Endodermal cell (in vitro differentiated cells): Measurements from ENCODE around the gene CLDN14. TPM values are rescaled to one million over a fixed set of nuclear protein-coding genes. Genes with fewer than 3 reads are reported as not detected.

Experiments used
- DNase-seq: peaks from one replicate; pipeline ENCODE4 v3.0.0-alpha.2; 2017
- H3K27ac ChIP-seq: 2 replicates; pipeline ENCODE4 v1.5.1; 2013; ENCODE audit warnings: mild to moderate bottlenecking, low read depth, low read length, moderate library complexity
- H3K27me3 ChIP-seq: 2 replicates; pipeline ENCODE4 v1.6.1; 2013; ENCODE audit warnings: mild to moderate bottlenecking, low read length, moderate library complexity; ENCODE audit not compliant: insufficient read depth, control insufficient read depth, poor library complexity, severe bottlenecking
- H3K36me3 ChIP-seq: 2 replicates; pipeline ENCODE4 v1.7.0; 2013; ENCODE audit warnings: mild to moderate bottlenecking, low read length, moderate library complexity; ENCODE audit not compliant: control insufficient read depth, insufficient read depth
- H3K4me1 ChIP-seq: one replicate; pipeline ENCODE4 v1.7.0; 2013; ENCODE audit warnings: low read length; ENCODE audit not compliant: control insufficient read depth, insufficient read depth
- H3K4me3 ChIP-seq: 2 replicates; pipeline ENCODE4 v1.5.1; 2013; ENCODE audit warnings: mild to moderate bottlenecking, low read length, moderate library complexity
- H3K9ac ChIP-seq: 2 replicates; pipeline ENCODE4 v1.6.1; 2013; ENCODE audit warnings: mild to moderate bottlenecking, low read length, moderate library complexity; ENCODE audit not compliant: poor library complexity, severe bottlenecking; ENCODE audit errors: extremely low read depth
- H3K9me3 ChIP-seq: 2 replicates; pipeline ENCODE4 v1.6.1; 2013; ENCODE audit warnings: mild to moderate bottlenecking, low read length, moderate library complexity; ENCODE audit not compliant: control insufficient read depth
- H3K27ac Mint-ChIP-seq: 2 replicates; pipeline ENCODE4 v1.8.0; 2020; ENCODE audit warnings: mixed read lengths
- H3K27me3 Mint-ChIP-seq: 2 replicates; pipeline ENCODE4 v1.8.0; 2021; ENCODE audit warnings: mild to moderate bottlenecking, mixed read lengths; ENCODE audit not compliant: insufficient read depth
- H3K36me3 Mint-ChIP-seq: 2 replicates; pipeline ENCODE4 v1.8.0; 2020; ENCODE audit warnings: low read depth, mixed read lengths
- H3K4me1 Mint-ChIP-seq: 2 replicates; pipeline ENCODE4 v1.8.0; 2020; ENCODE audit warnings: mixed read lengths
- H3K4me3 Mint-ChIP-seq: 2 replicates; pipeline ENCODE4 v1.8.0; 2020; ENCODE audit warnings: mild to moderate bottlenecking, moderate library complexity, mixed read lengths
- H3K9me3 Mint-ChIP-seq: 2 replicates; pipeline ENCODE4 v1.8.0; 2020; ENCODE audit warnings: mild to moderate bottlenecking, mixed read lengths
- CTCF ChIP-seq: fragments of 200-600 bp; sonication (generic); conservative IDR thresholded peaks from 2 replicates; pipeline ENCODE4 v1.5.0; 2021; ENCODE audit warnings: antibody characterized with exemption, mild to moderate bottlenecking
- WGBS, 2 experiments: methylation state at CpG; one replicate each; pipeline versions ENCODE4 v1.1.5 to v1.1.7; 2013; ENCODE audit warnings: missing lambda C conversion rate in 2 of 2, mixed read lengths in 1 of 2; ENCODE audit not compliant: insufficient coverage in 1 of 2, insufficient read length in 1 of 2; 5-methylcytosine and 5-hydroxymethylcytosine counted together
- total RNA-seq, 2 donors: library from RNA; stranded (reverse); fragmentation: NEBNext Ultra II Directional in 1 of 2; extraction: Animal tissue kit (Norgen Biotek cat#: 25700) in 1 of 2; gene quantifications; 2 replicates in 1 of 2; 3 replicates in 1 of 2; pipeline ENCODE4 v1.2.1, GENCODE V29; 2021

Gene CLDN14
- total RNA-seq, 2 donors from 2014 or later, result not detected

GRCh38 chr21:36452281-36452825 lies 27.6 kb downstream of the CLDN14 start:
- Mint-ChIP-seq H3K9me3 (no peaks in the 10 kb centered on the region), H3K4me3 (no peak overlapping the region), H3K27ac (no peak overlapping the region), H3K27me3 (peaks cover 1% of the 10 kb centered on the region), H3K36me3 (no peaks in the 10 kb centered on the region), H3K4me1 (peaks cover 23% of the 10 kb centered on the region)
- Histone ChIP-seq H3K9me3 (no peaks in the 10 kb centered on the region), H3K27me3 (no peaks in the 10 kb centered on the region), H3K36me3 (no peaks in the 10 kb centered on the region), H3K9ac (no peak overlapping the region), H3K27ac (no peak overlapping the region), H3K4me1 (peaks cover 13% of the 10 kb centered on the region), H3K4me3 (no peak overlapping the region)
- 81 to 86% methylated on average over 5 to 6 of the region's 6 CpGs for WGBS, 2 experiments
- no peak for DNase-seq
- no peak for TF ChIP-seq CTCF

- Mint-ChIP-seq H3K4me3 (no peak overlapping the region), H3K27me3 (peaks cover 3% of the 10 kb centered on the region), H3K27ac (no peak overlapping the region), H3K4me1 (peaks cover 24% of the 10 kb centered on the region), H3K9me3 (no peaks in the 10 kb centered on the region), H3K36me3 (no peaks in the 10 kb centered on the region)
- no peak for TF ChIP-seq CTCF
- H3K4me3 ChIP-seq, result no peak overlapping the region
- no peak for DNase-seq
- no peak overlapping the region for H3K27ac ChIP-seq
- H3K4me1 ChIP-seq, result peaks cover 13% of the 10 kb centered on the region
- H3K36me3 ChIP-seq, result no peaks in the 10 kb centered on the region
- H3K9ac ChIP-seq, result no peak overlapping the region
- H3K9me3 ChIP-seq, result no peaks in the 10 kb centered on the region
- WGBS, 2 experiments, result 91 to 95% methylated on average over 6 to 8 of the region's 8 CpGs
- H3K27me3 ChIP-seq, result no peaks in the 10 kb centered on the region
These were observed 28.4 kb downstream of the CLDN14 start for GRCh38 chr21:36451506-36451905.

- Histone ChIP-seq H3K9me3 (no peaks in the 10 kb centered on the region), H3K4me3 (no peak overlapping the region), H3K9ac (no peak overlapping the region), H3K27me3 (no peaks in the 10 kb centered on the region), H3K27ac (no peak overlapping the region), H3K36me3 (no peaks in the 10 kb centered on the region), H3K4me1 (peaks cover 13% of the 10 kb centered on the region)
- no peak for TF ChIP-seq CTCF
- peaks cover 4% of the 10 kb centered on the region for H3K27me3 Mint-ChIP-seq
- no peaks in the 10 kb centered on the region for H3K9me3 Mint-ChIP-seq
- H3K36me3 Mint-ChIP-seq, result no peaks in the 10 kb centered on the region
- WGBS, 2 experiments, result 88 to 100% methylated on average over 1 of the region's 2 CpGs
- DNase-seq, result no peak
- H3K27ac Mint-ChIP-seq, result no peak overlapping the region
- H3K4me3 Mint-ChIP-seq, result no peak overlapping the region
- H3K4me1 Mint-ChIP-seq, result peaks cover 25% of the 10 kb centered on the region
These were observed 29.4 kb downstream of the CLDN14 start for GRCh38 chr21:36450511-36450910.
